Measurements from ENCODE around the gene APBA3. TPM values are rescaled to one million over a fixed set of nuclear protein-coding genes. Genes with fewer than 3 reads are reported as not detected.
A peak's percentile ranks its signal among the peaks of the same experiment; 100 is the strongest.

APBA3 gene
- total and polyA plus RNA-seq, 2 experiments from 2014 or later = 17.2 to 31.8 TPM

- TF ChIP-seq ZNF462 (CRISPR knock-in tag; IDR thresholded peaks at IDR 0.05) (no peak), CREB1 (CRISPR knock-in tag; IDR thresholded peaks at IDR 0.05; ENCODE audit: low read depth) (peak; percentile 85), POLR2AphosphoS5 (IDR thresholded peaks at IDR 0.05; ENCODE audit: low read depth) (peak; percentile 64), EZH2phosphoT487 (IDR thresholded peaks at IDR 0.05; ENCODE audit: unreplicated experiment) (no peak), ZNF331 (CRISPR knock-in tag; IDR thresholded peaks at IDR 0.05; ENCODE audit: low read depth) (no peak), STAT1 (IDR thresholded peaks at IDR 0.05; ENCODE audit: unreplicated experiment) (no peak)
These were observed 40.2 kb downstream of the APBA3 start (continued) for GRCh38 chr19:3721131-3721886.

DNA sequence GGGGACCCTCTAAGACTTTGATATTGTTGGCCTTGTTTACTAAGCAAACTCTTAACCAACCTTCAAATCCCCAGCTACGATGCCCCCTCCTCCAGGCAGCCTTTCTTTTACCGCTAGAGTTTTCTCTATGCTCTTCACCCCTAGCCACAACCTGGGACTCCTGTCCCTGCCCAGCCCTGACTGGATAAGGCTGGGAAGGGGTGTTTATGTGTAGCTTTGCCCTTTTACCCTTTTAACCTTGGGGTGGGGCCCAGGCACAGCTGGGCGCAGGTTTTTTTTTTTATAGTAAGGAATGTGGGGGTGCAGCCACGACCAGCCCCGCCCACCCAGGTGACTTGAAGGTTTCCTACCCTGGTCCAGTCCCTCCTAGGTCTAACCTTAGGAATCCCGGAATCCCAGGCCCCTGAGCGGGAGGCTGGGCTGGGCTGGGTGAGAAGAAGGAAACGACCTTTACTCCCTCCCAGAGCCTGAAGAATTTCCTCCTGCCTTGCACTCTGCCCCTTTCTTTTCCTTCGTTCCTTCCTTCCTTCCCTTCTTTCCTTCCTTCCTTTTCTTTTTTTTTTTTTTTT, 41.1 kb downstream of the APBA3 start:
- H3K36me3 Mint-ChIP-seq (ENCODE audit: low read depth) = no peaks in the 10 kb centered on the region
- Histone ChIP-seq H3K79me2 (replicated peaks; ENCODE audit: insufficient read depth) (no peaks in the 10 kb centered on the region), H3K36me3 (ENCODE audit: insufficient read depth) (no peaks in the 10 kb centered on the region), H3K27ac (ENCODE audit: low read depth) (no peak overlapping the region), H4K20me1 (replicated peaks; ENCODE audit: insufficient read depth) (no peaks in the 10 kb centered on the region), H3K4me3 (no peak overlapping the region), H3K4me1 (ENCODE audit: insufficient read depth) (peaks cover 10% of the 10 kb centered on the region; the same call in 1 of the 2 replicates), H3F3A (replicated peaks; ENCODE audit: low read depth) (no peaks in the 10 kb centered on the region), H3K4me2 (no peak overlapping the region), H2AFZ (peak overlapping the region; percentile 47; the same call in 1 of the 2 replicates), H3K9me2 (ENCODE audit: insufficient read depth) (no peaks in the 10 kb centered on the region), H3K27me3 (ENCODE audit: insufficient read depth) (no peaks in the 10 kb centered on the region)
- H3K4me3 Mint-ChIP-seq = no peak overlapping the region
- H3K4me1 Mint-ChIP-seq = peaks cover 4% of the 10 kb centered on the region
- no peaks in the 10 kb centered on the region for H3K9me3 Mint-ChIP-seq
- peak; percentile 4; the same call in 2 of the 3 replicates for ATAC-seq
- no peak for TF ChIP-seq NANOG (IDR thresholded peaks at IDR 0.05; ENCODE audit: borderline replicate concordance)
- TF ChIP-seq POLR2AphosphoS5 (IDR thresholded peaks at IDR 0.05; ENCODE audit: low read depth) = no peak
- TF ChIP-seq STAT1 (IDR thresholded peaks at IDR 0.05; ENCODE audit: unreplicated experiment) = no peak
- TF ChIP-seq, protein P1, sequence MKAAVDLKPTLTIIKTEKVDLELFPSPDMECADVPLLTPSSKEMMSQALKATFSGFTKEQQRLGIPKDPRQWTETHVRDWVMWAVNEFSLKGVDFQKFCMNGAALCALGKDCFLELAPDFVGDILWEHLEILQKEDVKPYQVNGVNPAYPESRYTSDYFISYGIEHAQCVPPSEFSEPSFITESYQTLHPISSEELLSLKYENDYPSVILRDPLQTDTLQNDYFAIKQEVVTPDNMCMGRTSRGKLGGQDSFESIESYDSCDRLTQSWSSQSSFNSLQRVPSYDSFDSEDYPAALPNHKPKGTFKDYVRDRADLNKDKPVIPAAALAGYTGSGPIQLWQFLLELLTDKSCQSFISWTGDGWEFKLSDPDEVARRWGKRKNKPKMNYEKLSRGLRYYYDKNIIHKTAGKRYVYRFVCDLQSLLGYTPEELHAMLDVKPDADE (IDR thresholded peaks at IDR 0.05) = no peak
- no peak for TF ChIP-seq CTCF (conservative IDR thresholded peaks at IDR 0.05; ENCODE audit: low read depth in 2 of 2)
- no peak for TF ChIP-seq EZH2phosphoT487 (IDR thresholded peaks at IDR 0.05; ENCODE audit: unreplicated experiment)
- TF ChIP-seq EZH2 (IDR thresholded peaks at IDR 0.05; ENCODE audit: low read depth, unreplicated experiment) = no peak
- H3K27ac Mint-ChIP-seq = no peak overlapping the region
- peaks cover 15% of the 10 kb centered on the region for H3K27me3 Mint-ChIP-seq (ENCODE audit: insufficient read depth, low read depth, poor library complexity)
- DNase-seq (ENCODE audit: low spot score) = peak; percentile 41

Measured in GM23338 (cell line).